ENCODE measurements around the gene EHBP1L1.
A peak's percentile ranks its signal among the peaks of the same experiment; 100 is the strongest.

Gene EHBP1L1

GRCh38 chr11:65547446-65548125, 28.3 kb upstream of the EHBP1L1 start:
- DNase-seq, result no peak

GRCh38 chr11:65548395-65548794, 27.5 kb upstream of the EHBP1L1 start:
- DNase-seq, result no peak

GRCh38 chr11:65549096-65549495, 26.8 kb upstream of the EHBP1L1 start:
- DNase-seq, result no peak

- DNase-seq, result peak; percentile 58 to 83
Measured at GRCh38 chr11:65551572-65552387, 24.1 kb upstream of the EHBP1L1 start.

GRCh38 chr11:65552388-65552951, 23.4 kb upstream of the EHBP1L1 start:
- no peak for DNase-seq

- no peak for DNase-seq
Measured at GRCh38 chr11:65553301-65554001, 22.4 kb upstream of the EHBP1L1 start.

- DNase-seq, result no peak
Measured at GRCh38 chr11:65554057-65554818, 21.6 kb upstream of the EHBP1L1 start.

- DNase-seq, result no peak
Measured at GRCh38 chr11:65554842-65555430, 20.9 kb upstream of the EHBP1L1 start.

GRCh38 chr11:65555693-65556231, 20.1 kb upstream of the EHBP1L1 start:
- no peak for DNase-seq

GRCh38 chr11:65556470-65557279, 19.2 kb upstream of the EHBP1L1 start:
- no peak for DNase-seq

- DNase-seq, result no peak
Measured at GRCh38 chr11:65557280-65558001, 18.4 kb upstream of the EHBP1L1 start.

- peak; percentile 36 to 55 for DNase-seq
Measured at GRCh38 chr11:65558002-65558929, 17.6 kb upstream of the EHBP1L1 start, which contains the start of gene LTBP3. TSS of gene LTBP3 (minus strand) at chr11:65558359. CDS start at chr11:65557959, 400 bp downstream.

- DNase-seq, result peak in 1 of 2 experiments; percentile 35
Measured at GRCh38 chr11:65558930-65559509, 16.8 kb upstream of the EHBP1L1 start.

GRCh38 chr11:65559535-65559934, 16.3 kb upstream of the EHBP1L1 start:
- DNase-seq, result no peak

GRCh38 chr11:65559951-65560537, 15.8 kb upstream of the EHBP1L1 start:
- DNase-seq, result peak; percentile 18 to 33

- DNase-seq, result no peak
Measured at GRCh38 chr11:65560555-65561418, 15.1 kb upstream of the EHBP1L1 start.

- no peak for DNase-seq
Measured at GRCh38 chr11:65562020-65562419, 13.8 kb upstream of the EHBP1L1 start.
